OCI-LY7 (cell line): ENCODE results near the gene NPBWR2. TPM values are rescaled to one million over a fixed set of nuclear protein-coding genes. Genes with fewer than 3 reads are reported as not detected.

Experiments used
- BruUV-seq: library from RNA; stranded (reverse); fragments of 400-500 nt; replicated peaks from 2 replicates; lab custom pipeline; 2021; lab: Mats Ljungman, UMichigan
- CTCF ChIA-PET: fragments of 300-600 bp; sonication (Branson Sonifier 250); formaldehyde crosslinking; loops from one replicate; lab custom pipeline; 2022; ENCODE audit warnings: antibody characterized with exemption; ENCODE audit not compliant: unreplicated experiment; lab: Charles Lee
- POLR2A ChIA-PET: fragments of 300-600 bp; sonication (Branson Sonifier 250); formaldehyde crosslinking; loops from one replicate; lab custom pipeline; 2022; ENCODE audit warnings: antibody characterized with exemption; lab: Charles Lee
- DNase-seq: peaks from one replicate; pipeline ENCODE4 v3.0.0-alpha.2; 2015; ENCODE audit warnings: low spot score
- H2AFZ ChIP-seq: fragments of 200-600 bp; sonication (generic), shearing (Covaris generic); 2 replicates; pipeline ENCODE4 v1.6.1; 2014; ENCODE audit warnings: mild to moderate bottlenecking, antibody characterized with exemption, low read length, moderate library complexity
- H3K27ac ChIP-seq: fragments of 200-600 bp; sonication (generic); 2 replicates; pipeline ENCODE4 v1.5.1; 2014; ENCODE audit warnings: mixed run types, low read depth, mild to moderate bottlenecking, moderate library complexity, low read length, inconsistent platforms; ENCODE audit not compliant: poor library complexity, severe bottlenecking
- H3K36me3 ChIP-seq: fragments of 200-600 bp; sonication (generic); 2 replicates; pipeline ENCODE4 v1.6.1; 2014; ENCODE audit warnings: mild to moderate bottlenecking, antibody characterized with exemption, low read length, moderate library complexity, mixed read lengths; ENCODE audit not compliant: insufficient read depth
- H3K4me1 ChIP-seq: fragments of 200-600 bp; sonication (generic); 2 replicates; pipeline ENCODE4 v1.5.1; 2014; ENCODE audit warnings: mild to moderate bottlenecking, low read length; ENCODE audit not compliant: insufficient read depth, poor library complexity, severe bottlenecking
- H3K4me2 ChIP-seq: fragments of 200-600 bp; sonication (generic); 2 replicates; pipeline ENCODE4 v1.6.1; 2014; ENCODE audit warnings: mild to moderate bottlenecking, low read length
- H3K4me3 ChIP-seq: fragments of 200-600 bp; sonication (generic); 2 replicates; pipeline ENCODE4 v1.5.1; 2014; ENCODE audit warnings: mild to moderate bottlenecking, low read depth, low read length; ENCODE audit not compliant: poor library complexity, severe bottlenecking
- H3K79me2 ChIP-seq: fragments of 200-600 bp; sonication (generic); 2 replicates; pipeline ENCODE4 v1.6.1; 2016; ENCODE audit warnings: low read depth, mild to moderate bottlenecking, low read length, moderate library complexity, mixed read lengths; ENCODE audit not compliant: insufficient read depth
- H3K9me2 ChIP-seq: fragments of 200-600 bp; sonication (generic); 2 replicates; pipeline ENCODE4 v1.6.1; 2016; ENCODE audit warnings: mild to moderate bottlenecking, low read length, mixed read lengths; ENCODE audit not compliant: insufficient read depth
- H3K9me3 ChIP-seq: fragments of 200-600 bp; sonication (generic); 2 replicates; pipeline ENCODE4 v1.6.1; 2014; ENCODE audit warnings: mild to moderate bottlenecking, mixed run types, low read length, mixed read lengths
- H4K20me1 ChIP-seq: fragments of 200-600 bp; sonication (generic); 2 replicates; pipeline ENCODE4 v1.6.1; 2014; ENCODE audit warnings: mild to moderate bottlenecking, antibody characterized with exemption, low read length, moderate library complexity, mixed read lengths; ENCODE audit not compliant: insufficient read depth
- EZH2phosphoT487 ChIP-seq: fragments of 200-600 bp; sonication (generic); IDR thresholded peaks from 2 replicates; pipeline ENCODE4 v1.6.1; 2018; ENCODE audit warnings: low read depth, borderline replicate concordance, mild to moderate bottlenecking, mixed run types, antibody characterized with exemption, low read length, moderate library complexity, mixed read lengths
- intact Hi-C: fragments of 100-400 bp; cut with micrococcal nuclease; formaldehyde crosslinking; loops from one replicate; pipeline ENCODE4 v1.10.0; 2022; ENCODE audit not compliant: unreplicated experiment
- total RNA-seq, 2 experiments: library from RNA; depleted of rRNA in 1 of 2; stranded (reverse); fragments of >200 nt in 1 of 2; shearing (Covaris generic) in 1 of 2; gene quantifications; 2 replicates each; pipeline ENCODE4 v1.2.3, GENCODE V29; 2014 to 2022
- TF ChIP-seq, protein P1 (sequence below): fragments of 200-600 bp; sonication (generic); conservative IDR thresholded peaks from 2 replicates; pipeline ENCODE4 v1.5.1; 2014; ENCODE audit warnings: mild to moderate bottlenecking, antibody characterized with exemption, low read length, moderate library complexity, mixed read lengths

The NPBWR2 gene
- total RNA-seq, 2 experiments from 2014 or later = not detected

DNA sequence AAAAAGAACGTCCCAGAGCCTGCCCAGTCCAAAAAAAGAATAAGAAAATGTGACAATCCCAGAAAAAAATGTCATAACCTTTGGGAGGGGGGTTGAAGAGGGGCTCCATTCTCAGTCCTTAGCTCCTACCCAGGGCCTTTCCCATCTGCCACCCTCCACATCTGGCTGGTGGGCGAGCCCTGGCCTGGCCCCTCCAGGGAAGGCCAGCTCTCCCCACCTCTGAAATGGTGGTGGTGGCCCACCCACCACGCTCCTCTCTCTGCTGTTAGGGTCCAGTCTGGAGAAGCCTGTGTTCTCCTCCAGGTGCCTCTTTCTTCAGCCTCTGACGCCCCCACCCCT, 28.5 kb downstream of the NPBWR2 start:
- H3K27ac ChIP-seq = peak overlapping the region; percentile 97
- BruUV-seq = no TSS peak
- intact Hi-C loops = loop anchor here (2.0 to 5.0 kb wide), 4 partner anchors 16 to 452 kb away; partner anchors contain the start of genes GMEB2, PRPF6 and TCEA2
- H3K9me3 ChIP-seq = no peaks in the 10 kb centered on the region
- no peaks in the 10 kb centered on the region for H4K20me1 ChIP-seq
- DNase-seq = no peak
- H3K9me2 ChIP-seq = no peaks in the 10 kb centered on the region
- CTCF ChIA-PET = no interaction called here
- H3K4me3 ChIP-seq = peak overlapping the region; percentile 94
- H3K79me2 ChIP-seq = peaks cover 13% of the 10 kb centered on the region; the same call in 1 of the 2 replicates
- POLR2A ChIA-PET = interaction anchor here (0.6 to 1.2 kb wide), 2 partner anchors 17 to 21 kb away, joined by 3 to 5 read pairs; no protein-coding TSS in a partner anchor
- TF ChIP-seq EZH2phosphoT487 = no peak
- TF ChIP-seq, protein P1, sequence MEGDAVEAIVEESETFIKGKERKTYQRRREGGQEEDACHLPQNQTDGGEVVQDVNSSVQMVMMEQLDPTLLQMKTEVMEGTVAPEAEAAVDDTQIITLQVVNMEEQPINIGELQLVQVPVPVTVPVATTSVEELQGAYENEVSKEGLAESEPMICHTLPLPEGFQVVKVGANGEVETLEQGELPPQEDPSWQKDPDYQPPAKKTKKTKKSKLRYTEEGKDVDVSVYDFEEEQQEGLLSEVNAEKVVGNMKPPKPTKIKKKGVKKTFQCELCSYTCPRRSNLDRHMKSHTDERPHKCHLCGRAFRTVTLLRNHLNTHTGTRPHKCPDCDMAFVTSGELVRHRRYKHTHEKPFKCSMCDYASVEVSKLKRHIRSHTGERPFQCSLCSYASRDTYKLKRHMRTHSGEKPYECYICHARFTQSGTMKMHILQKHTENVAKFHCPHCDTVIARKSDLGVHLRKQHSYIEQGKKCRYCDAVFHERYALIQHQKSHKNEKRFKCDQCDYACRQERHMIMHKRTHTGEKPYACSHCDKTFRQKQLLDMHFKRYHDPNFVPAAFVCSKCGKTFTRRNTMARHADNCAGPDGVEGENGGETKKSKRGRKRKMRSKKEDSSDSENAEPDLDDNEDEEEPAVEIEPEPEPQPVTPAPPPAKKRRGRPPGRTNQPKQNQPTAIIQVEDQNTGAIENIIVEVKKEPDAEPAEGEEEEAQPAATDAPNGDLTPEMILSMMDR = no peak
- H3K4me2 ChIP-seq = peak overlapping the region; percentile 90
- peaks cover 21% of the 10 kb centered on the region; the same call in 1 of the 2 replicates for H3K36me3 ChIP-seq
- no peak overlapping the region for H2AFZ ChIP-seq
- peaks cover 44% of the 10 kb centered on the region for H3K4me1 ChIP-seq

DNA sequence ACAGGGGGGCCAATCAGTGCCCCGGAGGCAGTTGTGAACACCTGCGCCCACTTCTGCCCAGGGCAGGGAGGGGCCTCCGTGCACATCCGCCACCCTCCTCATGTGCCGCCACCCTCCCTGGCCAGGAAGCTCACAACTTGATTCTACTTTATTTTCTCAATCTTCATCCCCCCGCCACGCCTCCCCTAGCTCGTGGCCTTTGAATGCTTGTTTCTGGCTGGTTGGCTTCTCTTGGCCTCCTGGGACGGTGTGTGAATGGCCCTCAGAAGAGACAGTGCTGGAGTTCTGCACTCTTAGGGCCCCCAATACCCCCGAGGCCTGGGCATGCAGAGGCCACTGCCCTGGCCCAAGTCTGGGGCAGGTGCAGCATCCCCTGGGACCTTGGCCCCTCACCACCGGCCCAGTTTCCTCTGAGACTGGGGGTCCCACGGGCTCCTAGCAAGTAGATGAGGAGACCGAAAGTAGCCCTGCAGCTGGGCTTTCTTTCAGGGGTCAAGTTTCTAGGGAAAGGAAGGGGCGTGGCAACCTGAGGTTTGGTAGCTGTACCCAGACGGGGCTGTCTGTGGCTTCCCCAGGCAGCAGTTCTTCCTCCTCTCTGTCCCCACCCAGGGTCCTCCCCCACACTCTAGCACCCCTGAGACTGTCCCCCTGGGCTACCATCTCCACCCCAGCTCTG, 29.4 kb downstream of the NPBWR2 start:
- Histone ChIP-seq H3K27ac (peak overlapping the region; percentile 97), H3K79me2 (peaks cover 13% of the 10 kb centered on the region; the same call in 1 of the 2 replicates), H4K20me1 (no peaks in the 10 kb centered on the region), H3K4me3 (peak overlapping the region; percentile 94), H3K4me1 (peaks cover 40% of the 10 kb centered on the region), H3K9me3 (no peaks in the 10 kb centered on the region), H3K4me2 (peak overlapping the region; percentile 90), H2AFZ (no peak overlapping the region), H3K9me2 (no peaks in the 10 kb centered on the region), H3K36me3 (peaks cover 30% of the 10 kb centered on the region; the same call in 1 of the 2 replicates)
- TF ChIP-seq, protein P1 = no peak
- no peak for TF ChIP-seq EZH2phosphoT487
- ChIA-PET CTCF (interaction anchor here (0.6 kb wide), 1 partner anchor 540 kb away, joined by 13 read pairs; no protein-coding TSS in a partner anchor), POLR2A (interaction anchor here (1.6 kb wide), 1 partner anchor 12 kb away, joined by 3 read pairs; no protein-coding TSS in a partner anchor)
- BruUV-seq = no TSS peak
- intact Hi-C loops = loop anchor here (2.0 to 5.0 kb wide), 4 partner anchors 15 to 451 kb away; partner anchors contain the start of genes GMEB2, PRPF6 and TCEA2
- DNase-seq = peak; percentile 92

DNA sequence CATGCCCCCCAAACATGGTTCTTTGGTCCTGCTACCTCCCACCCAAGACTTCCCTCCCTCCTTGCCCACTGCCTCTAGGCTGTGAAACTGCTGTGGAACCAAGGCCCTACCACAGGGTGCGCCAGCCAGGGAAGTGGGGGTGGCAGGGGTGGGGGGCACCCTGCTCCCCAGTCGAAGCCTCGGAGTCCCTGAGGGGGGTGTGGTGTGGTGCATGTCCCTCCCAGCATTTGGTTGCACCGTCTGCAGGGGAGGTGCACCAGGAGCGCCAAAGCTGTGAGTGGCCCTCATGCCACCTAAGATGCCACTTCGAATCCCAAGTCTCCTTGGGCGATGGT, 29.9 kb downstream of the NPBWR2 start:
- H4K20me1 ChIP-seq = no peaks in the 10 kb centered on the region
- POLR2A ChIA-PET = interaction anchor here (1.6 kb wide), 1 partner anchor 11 kb away, joined by 3 read pairs; no protein-coding TSS in a partner anchor
- intact Hi-C loops = loop anchor here (5.0 kb wide), 2 partner anchors 95 to 450 kb away; partner anchors contain the start of genes GMEB2 and PRPF6

More for the DNA sequence above, 29.9 kb downstream of the NPBWR2 start:
- no TSS peak for BruUV-seq
- CTCF ChIA-PET = no interaction called here
- H2AFZ ChIP-seq = no peak overlapping the region
- peak overlapping the region; percentile 97 for H3K27ac ChIP-seq
- peaks cover 13% of the 10 kb centered on the region; the same call in 1 of the 2 replicates for H3K79me2 ChIP-seq
- no peaks in the 10 kb centered on the region for H3K9me3 ChIP-seq
- TF ChIP-seq EZH2phosphoT487 = no peak
- TF ChIP-seq, protein P1 = 0 out of 2 replicates have a peak, but pooled peaks have one; percentile 9
- H3K4me3 ChIP-seq = peak overlapping the region; percentile 94
- peaks cover 37% of the 10 kb centered on the region for H3K4me1 ChIP-seq
- DNase-seq = no peak
- peak overlapping the region; percentile 90 for H3K4me2 ChIP-seq
- peaks cover 35% of the 10 kb centered on the region; the same call in 1 of the 2 replicates for H3K36me3 ChIP-seq
- H3K9me2 ChIP-seq = no peaks in the 10 kb centered on the region
